Astrocyte (in vitro differentiated cells and primary cell): ENCODE results near the gene BBS12.

Experiments
- EZH2 ChIP-seq: IDR thresholded peaks from 2 replicates; pipeline ENCODE4 v1.6.1; 2012; ENCODE audit warnings: mild to moderate bottlenecking, low read length, inconsistent platforms; ENCODE audit not compliant: insufficient read depth
- TF ChIP-seq, protein P1 (sequence below): IDR thresholded peaks from 2 replicates; pipeline ENCODE4 v1.5.1; 2011; ENCODE audit warnings: low read depth, mild to moderate bottlenecking, inconsistent platforms, low read length, moderate library complexity; ENCODE audit not compliant: insufficient read depth

DNA sequence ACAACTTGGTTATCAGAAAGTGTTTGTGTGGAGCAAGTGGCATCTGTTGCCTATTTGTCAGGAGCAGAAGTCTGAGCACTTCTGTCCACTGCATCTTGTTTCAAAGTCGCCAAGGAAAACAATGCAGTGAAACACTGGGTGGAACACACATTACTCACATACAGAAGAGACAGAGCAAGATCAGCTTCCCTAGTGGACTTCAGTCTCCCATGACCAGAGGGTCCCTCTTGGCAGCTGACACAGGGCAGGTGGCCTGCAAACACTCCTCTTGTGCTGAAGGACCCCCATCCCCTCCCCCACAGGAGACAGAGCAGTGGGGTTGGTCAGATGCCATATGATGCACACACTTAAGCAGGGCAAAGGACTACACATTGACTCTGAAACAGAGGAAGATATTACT is 3.6 kb upstream of the BBS12 start:
- TF ChIP-seq, protein P1, sequence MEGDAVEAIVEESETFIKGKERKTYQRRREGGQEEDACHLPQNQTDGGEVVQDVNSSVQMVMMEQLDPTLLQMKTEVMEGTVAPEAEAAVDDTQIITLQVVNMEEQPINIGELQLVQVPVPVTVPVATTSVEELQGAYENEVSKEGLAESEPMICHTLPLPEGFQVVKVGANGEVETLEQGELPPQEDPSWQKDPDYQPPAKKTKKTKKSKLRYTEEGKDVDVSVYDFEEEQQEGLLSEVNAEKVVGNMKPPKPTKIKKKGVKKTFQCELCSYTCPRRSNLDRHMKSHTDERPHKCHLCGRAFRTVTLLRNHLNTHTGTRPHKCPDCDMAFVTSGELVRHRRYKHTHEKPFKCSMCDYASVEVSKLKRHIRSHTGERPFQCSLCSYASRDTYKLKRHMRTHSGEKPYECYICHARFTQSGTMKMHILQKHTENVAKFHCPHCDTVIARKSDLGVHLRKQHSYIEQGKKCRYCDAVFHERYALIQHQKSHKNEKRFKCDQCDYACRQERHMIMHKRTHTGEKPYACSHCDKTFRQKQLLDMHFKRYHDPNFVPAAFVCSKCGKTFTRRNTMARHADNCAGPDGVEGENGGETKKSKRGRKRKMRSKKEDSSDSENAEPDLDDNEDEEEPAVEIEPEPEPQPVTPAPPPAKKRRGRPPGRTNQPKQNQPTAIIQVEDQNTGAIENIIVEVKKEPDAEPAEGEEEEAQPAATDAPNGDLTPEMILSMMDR, result no peak
- no peak for TF ChIP-seq EZH2
